NCI-H82 treated with DMSO at 0.1 percent for 48 hours (cell line): ENCODE results near the gene HRAS.

Experiments used
- DNase-seq: peaks from one replicate; lab custom pipeline; 2025; ENCODE audit not compliant: unreplicated experiment; lab: John Stamatoyannopoulos, UW

Gene HRAS

GRCh38 chr11:554428-555226 lies 19.3 kb upstream of the HRAS start:
- DNase-seq: peak; percentile 47

GRCh38 chr11:553988-554340 lies 18.6 kb upstream of the HRAS start:
- no peak for DNase-seq

GRCh38 chr11:553083-553987 lies 18.0 kb upstream of the HRAS start:
- DNase-seq: no peak

- DNase-seq: no peak
Measured at GRCh38 chr11:551596-551995, 16.2 kb upstream of the HRAS start.

GRCh38 chr11:551131-551530 lies 15.8 kb upstream of the HRAS start:
- no peak for DNase-seq

- DNase-seq: no peak
Measured at GRCh38 chr11:550746-551085, 15.3 kb upstream of the HRAS start.

- no peak for DNase-seq
Measured at GRCh38 chr11:550021-550745, 14.8 kb upstream of the HRAS start.

- no peak for DNase-seq
Measured at GRCh38 chr11:548700-549603, 13.6 kb upstream of the HRAS start.

GRCh38 chr11:545171-545570 lies 9.8 kb upstream of the HRAS start:
- DNase-seq: no peak

GRCh38 chr11:544817-545166 lies 9.4 kb upstream of the HRAS start:
- DNase-seq: no peak

GRCh38 chr11:541433-541885 lies 6.1 kb upstream of the HRAS start:
- DNase-seq: no peak

GRCh38 chr11:540583-541432 lies 5.4 kb upstream of the HRAS start:
- DNase-seq: no peak

- no peak for DNase-seq
Measured at GRCh38 chr11:539971-540481, 4.7 kb upstream of the HRAS start.

- DNase-seq: no peak
Measured at GRCh38 chr11:538431-539051, 3.2 kb upstream of the HRAS start.

GRCh38 chr11:537622-538430 lies 2.5 kb upstream of the HRAS start:
- no peak for DNase-seq

- DNase-seq: peak; percentile 60
Measured at GRCh38 chr11:536841-537621, 1.7 kb upstream of the HRAS start, which contains the start of gene LRRC56. Gene LRRC56 (plus strand): TSS chr11:537527. CDS start chr11:540685, 3,158 bp downstream.

GRCh38 chr11:535210-535518 lies 212 bp downstream of the HRAS start:
- no peak for DNase-seq
